GDM1 (cell line): ENCODE measurements around the gene AP1S2.
A peak's percentile ranks its signal among the peaks of the same experiment; 100 is the strongest.
"Not testable (repeated sequence)": the region's sequence is repeated elsewhere in the genome, so short reads cannot be mapped to it uniquely, and the experiment has no call there.

Experiments
- DNase-seq: peaks from one replicate; lab custom pipeline; 2025; lab: John Stamatoyannopoulos, UW

The AP1S2 gene

GRCh38 chrX:15854712-15855567 lies at the start of gene AP1S2:
Gene AP1S2 (minus strand): TSS chrX:15854813. CDS start chrX:15852524, 2,289 bp downstream.
- peak; percentile 96 for DNase-seq

- DNase-seq: no peak
Measured at GRCh38 chrX:15903186-15903681, 48.6 kb upstream of the AP1S2 start.

DNA sequence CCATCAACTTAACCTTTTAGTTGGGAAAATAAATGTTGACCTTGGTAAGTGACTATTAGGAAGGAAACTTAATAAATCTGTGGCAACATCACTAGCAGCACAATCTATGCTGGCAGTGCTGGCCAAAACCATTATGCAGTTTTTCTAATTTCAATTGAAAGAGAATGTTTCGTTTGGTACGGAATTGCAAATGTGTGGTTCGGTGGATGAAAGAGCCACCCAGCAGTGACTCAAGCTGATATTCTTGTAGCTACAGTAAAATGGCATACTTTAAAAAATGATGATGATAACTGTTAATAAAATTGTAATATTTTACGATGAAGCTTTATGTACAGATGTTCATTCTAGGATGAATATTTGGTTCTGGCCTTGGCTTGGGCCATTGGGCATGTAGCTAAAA lies 40.7 kb upstream of the AP1S2 start:
- DNase-seq: no peak

DNA sequence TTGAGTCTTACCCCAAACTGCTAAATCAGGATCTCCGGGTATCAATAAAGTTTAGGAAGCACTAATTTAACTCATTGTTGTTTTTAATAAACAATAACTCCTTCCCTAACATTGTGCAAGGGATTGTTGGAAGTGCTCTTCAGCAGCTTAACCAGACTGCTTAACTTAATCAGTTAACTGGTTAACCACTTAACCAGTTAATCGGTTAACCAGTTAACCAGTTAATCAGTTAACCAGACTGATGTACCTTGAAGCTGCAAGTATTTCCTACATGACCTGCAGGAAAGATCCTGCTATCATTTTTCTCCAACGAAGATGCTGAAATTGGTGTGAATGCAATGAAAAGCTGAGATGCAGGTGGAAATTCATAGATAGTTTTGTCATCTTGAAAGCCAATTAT lies 40.1 kb upstream of the AP1S2 start:
- no peak for DNase-seq

DNA sequence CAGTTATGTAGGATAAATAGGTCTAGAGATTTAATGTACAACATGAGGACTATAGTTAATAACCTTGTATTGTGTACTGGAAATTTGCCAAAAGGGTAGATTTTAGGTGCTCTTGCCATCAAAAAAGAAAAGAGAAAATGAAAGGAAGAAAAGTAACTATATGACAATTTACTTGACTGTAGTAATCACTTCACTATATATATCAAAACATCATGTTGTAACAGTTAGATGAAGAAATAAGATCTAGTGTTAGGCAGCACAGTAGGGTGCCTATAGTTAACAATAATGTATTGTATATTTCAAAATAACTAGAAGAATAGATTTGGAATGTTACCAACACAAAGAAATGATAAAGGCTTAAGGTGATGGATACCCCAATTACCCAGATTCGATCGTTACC lies 35.9 kb upstream of the AP1S2 start:
- DNase-seq: no peak

DNA sequence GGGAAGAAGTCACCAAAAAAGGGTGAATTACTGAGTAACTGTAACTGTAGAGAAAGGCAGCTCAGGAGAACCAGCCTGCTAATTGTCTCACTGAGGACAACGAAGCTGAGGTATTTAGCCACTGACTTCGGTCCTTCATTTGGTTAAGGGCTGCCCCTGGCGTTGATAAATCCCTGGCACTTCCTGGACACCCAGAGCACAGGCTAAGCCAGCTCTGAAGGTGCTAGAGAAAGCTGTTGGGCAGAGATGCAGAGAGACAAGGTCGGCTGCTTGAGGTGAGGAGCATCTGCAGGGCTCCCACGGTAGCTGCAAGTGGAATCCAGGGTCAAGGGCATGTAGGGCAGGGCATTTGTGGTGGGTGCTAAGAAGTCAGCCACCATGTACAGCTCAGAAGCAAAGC lies 33.4 kb upstream of the AP1S2 start:
- no peak for DNase-seq

- DNase-seq: no peak
Measured at GRCh38 chrX:15883540-15883863, 28.9 kb upstream of the AP1S2 start.

GRCh38 chrX:15882704-15883539 lies 28.3 kb upstream of the AP1S2 start:
- no peak for DNase-seq

DNA sequence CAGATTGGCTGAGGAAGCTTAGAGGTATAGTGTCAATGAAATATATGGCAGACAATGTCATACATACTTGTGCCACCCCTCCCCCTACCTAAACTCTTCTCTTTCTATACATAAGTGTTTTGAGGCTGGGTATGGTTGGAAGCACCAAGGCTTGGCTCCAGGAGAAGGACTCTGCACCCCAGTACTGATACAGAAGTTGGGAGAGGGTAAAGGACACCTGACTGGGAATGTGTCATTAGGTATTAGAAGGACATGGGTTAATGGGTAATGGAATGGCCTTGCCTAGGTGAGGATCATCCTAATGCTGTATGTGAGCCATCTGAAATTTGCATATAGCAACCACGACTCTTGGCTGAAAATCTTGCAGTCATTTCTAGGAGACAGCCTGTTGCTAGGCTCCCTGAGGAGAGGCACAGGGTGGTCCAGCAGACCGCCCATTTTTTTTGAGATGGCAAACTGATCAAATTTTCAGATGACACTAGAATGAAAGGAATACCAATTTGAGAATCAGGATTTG lies 26.8 kb upstream of the AP1S2 start:
- no peak for DNase-seq

DNA sequence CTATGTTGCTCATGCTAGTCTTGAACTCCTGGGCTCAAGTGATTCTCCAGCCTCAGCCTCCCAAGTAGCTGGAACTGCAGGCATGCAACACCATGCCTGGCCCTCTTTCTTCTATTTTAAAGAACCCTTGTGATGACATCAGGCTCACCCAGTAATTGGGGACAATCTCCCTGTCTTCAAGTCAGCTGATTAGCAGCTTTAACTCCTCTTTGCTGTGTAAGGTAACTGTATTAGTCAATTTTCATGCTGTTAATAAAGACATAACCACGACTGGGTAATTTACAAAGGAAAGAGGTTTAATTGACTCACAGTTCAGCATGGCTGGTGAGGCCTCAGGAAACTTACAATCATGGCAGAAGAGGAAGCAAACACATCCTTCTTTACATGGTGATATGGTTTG lies 23.3 kb upstream of the AP1S2 start:
- not testable (repeated sequence) for DNase-seq

GRCh38 chrX:15877380-15877779 lies 22.8 kb upstream of the AP1S2 start:
- no peak for DNase-seq

GRCh38 chrX:15874672-15875071 lies 20.1 kb upstream of the AP1S2 start:
- no peak for DNase-seq

DNA sequence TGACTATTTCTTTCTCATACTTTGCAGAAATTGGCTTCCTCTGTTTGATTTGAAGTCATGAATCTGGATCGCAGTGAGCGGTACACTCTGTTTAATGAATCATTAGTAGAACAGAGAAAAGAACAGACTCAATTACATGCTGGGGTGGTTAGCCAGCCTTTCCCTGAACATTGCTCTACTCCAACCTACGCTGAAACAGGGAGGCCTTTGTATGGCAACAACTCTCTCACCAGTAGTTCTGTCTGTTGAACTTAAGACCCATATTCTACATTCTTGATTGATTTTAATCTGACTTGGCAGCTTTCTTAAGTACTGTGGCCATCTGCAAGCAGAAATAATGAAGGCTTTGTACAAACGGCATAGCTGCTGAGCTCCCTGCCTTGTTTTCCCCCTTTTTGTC lies 19.0 kb upstream of the AP1S2 start:
- no peak for DNase-seq

DNA sequence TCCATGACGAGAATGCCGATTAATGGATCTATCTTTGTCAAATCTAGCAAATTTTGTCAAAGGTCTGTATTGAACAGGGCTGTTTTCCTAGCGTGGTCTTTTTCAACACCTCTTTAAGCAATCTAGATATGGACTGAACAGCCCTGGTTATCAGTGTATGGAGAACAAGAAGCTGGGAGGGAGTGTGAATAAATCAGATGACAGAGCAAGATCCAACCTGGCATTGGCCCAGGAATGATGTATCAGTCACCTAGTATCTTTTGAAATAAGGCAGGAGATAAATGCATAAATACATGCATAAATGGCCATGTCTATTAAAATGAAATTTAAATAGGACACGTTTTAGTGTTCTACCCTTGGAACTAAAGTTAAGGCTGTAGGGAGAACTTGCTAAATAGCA lies 15.7 kb upstream of the AP1S2 start:
- DNase-seq: no peak

- DNase-seq: no peak
Measured at GRCh38 chrX:15869695-15870094, 15.1 kb upstream of the AP1S2 start.

GRCh38 chrX:15866147-15866546 lies 11.5 kb upstream of the AP1S2 start:
- no peak for DNase-seq

DNA sequence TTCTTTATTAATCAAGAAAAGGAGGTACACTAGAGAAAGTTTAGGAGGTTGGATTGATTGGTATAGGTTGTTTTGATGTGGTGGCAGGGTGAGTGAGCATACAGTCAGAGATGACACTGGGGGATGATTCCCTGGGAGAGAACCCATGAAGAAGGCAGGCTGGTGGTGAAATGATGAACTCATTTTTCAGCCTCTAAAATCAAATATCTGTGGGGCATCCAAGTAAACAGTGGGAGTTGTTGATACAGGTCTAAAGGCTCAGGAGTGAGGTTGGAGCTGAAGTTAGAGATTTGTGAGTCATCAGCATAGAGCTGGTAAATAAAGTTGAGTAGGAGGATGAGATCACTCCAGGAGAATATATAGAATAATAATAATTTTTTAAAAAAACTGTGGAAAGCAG lies 10.0 kb upstream of the AP1S2 start:
- DNase-seq: no peak

DNA sequence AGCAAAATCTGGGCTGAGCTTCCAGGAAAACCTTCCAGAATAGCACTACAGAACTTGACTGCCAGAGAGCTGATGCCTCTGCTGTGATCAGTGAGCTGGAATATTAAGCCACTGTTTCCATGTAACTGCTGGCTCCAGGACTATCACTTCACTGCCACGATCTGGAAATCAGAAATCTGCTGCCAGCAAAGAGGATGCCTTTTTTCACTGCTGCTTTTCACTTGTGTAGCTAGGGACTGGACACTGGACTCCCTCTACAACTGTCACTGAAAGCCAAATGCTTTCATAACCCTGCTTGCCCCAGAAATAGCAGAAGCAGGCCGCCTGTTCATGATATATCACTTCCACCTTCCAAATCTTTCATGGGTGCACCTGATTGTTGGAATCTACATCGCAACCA lies 9.4 kb upstream of the AP1S2 start:
- no peak for DNase-seq

DNA sequence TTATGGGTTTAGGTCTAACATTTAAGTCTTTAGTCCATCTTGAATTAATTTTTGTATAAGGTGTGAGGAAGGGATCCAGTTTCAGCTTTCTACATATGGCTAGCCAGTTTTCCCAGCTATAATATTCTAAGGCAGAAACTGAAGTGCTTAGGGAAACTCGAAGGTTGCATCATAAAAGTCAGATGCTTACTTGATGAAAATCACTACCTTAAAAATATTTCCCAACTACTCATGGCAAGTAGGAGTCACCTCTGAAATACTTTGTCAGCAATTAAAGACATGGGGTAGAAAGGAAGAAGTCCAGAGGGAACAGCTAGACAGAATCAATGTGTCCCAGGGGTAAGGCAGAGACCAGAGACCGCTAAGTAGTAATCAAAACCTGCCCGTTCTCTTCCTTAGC lies 6.3 kb upstream of the AP1S2 start:
- no peak for DNase-seq

DNA sequence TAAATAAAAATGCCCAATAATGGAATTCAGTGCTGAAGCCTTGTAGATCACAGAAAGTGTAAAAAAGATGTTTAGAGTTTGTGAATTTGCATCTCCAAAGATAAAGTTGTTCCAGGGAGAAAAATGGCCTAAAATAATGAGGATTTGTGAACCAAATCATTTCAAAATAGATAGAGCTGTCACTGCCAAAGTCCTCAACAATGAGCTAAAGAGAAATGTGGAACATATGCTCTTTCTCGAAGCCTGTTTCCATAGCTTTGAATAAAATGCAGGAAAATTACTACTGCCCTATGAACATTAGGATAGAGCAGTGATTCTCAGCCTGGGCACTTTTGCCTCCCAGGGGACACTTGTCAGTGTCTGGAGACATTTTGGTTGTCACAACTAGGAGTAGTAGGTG lies 3.4 kb upstream of the AP1S2 start:
- no peak for DNase-seq

- DNase-seq: no peak
Measured at GRCh38 chrX:15856636-15857035, 2.0 kb upstream of the AP1S2 start.

- DNase-seq: no peak
Measured at GRCh38 chrX:15856222-15856587, 1.6 kb upstream of the AP1S2 start.

DNA sequence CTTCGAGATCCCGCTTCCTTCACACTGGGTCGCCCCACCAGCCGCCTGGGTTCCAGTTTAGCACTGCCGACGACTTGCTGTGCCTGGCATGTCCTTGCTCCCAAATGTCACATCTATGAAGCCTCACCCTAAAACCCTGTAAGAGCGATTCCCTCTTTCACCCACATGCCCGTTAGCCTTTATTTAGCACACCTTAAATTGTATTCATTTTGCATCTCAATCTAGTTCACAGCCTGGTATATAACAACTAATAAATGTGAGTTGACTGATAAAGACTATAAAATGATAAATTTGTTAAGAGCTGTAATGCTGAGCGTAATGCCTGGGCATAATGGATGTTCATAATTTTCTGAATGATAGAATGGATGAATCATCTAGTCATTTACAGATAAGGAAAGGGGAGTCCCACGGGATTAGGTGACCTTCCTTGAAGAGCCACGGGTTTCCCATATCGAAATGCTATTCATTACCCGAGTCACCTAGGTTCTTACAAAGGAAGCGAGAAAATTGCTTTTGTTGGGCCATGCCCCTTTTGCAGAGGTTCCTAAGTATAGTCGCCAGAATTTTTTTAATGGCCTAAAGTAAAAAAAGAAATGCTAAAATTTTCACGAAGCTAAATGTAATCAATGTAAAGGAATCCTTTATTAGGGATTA lies 1.1 kb upstream of the AP1S2 start:
- no peak for DNase-seq
